Femur (tissue), 1 donor: Measurements from ENCODE around the gene PITX2.

Source experiments
- DNase-seq: peaks from one replicate; pipeline ENCODE4 v3.0.0-alpha.2; 2017

The PITX2 gene

GRCh38 chr4:110623718-110624397, 981 bp upstream of the PITX2 start:
- DNase-seq, result no peak

DNA sequence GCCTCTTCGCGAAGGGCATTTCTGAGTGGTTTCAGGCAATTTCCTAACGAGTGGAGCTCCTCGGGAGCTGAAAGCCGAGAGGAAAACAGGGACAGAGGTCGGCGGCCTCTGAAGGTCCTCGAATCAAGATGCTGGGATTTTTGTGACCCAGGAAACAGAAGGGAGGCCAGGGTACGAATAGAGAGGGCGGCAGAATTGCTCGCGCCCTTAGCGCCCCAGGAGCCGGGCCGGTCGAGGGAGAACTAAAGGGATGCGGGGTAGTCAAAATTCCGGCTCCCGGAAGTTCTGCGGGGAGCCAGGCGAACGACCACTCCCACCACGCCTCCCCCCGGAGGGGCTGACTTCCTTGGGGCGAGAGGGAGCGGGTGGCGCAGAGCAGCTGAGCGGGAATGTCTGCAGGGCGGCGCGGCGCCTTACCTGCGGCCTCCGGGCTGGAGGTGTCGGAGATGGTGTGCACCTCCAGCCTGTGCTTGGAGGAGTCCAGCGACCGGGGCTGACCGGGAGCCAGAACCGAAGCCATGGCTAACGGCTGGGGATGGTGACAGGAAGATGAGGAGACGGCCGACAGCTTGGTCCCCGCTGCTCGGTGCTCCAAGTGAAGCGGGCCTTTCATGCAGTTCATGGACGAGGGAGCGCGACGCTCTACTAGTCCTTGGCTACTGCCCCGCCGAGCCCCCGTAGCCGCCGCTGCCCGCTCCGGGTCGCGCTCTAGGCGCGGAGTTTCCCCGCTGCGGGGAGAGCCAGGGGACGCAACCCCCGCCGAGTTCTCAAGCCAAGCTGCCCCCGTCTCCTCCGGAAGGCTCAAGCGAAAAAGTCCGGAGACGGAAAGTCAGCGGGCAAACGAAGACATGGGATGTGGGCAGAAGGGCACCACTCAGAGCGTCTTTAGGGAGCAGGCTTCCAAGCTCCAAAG, 782 bp downstream of the PITX2 start:
- DNase-seq, result no peak

GRCh38 chr4:110621328-110621812, 1.5 kb downstream of the PITX2 start:
- DNase-seq, result no peak

- DNase-seq, result peak; percentile 65
Measured at GRCh38 chr4:110620691-110621327, 2.1 kb downstream of the PITX2 start.

- no peak for DNase-seq
Measured at GRCh38 chr4:110620322-110620690, 2.6 kb downstream of the PITX2 start.

DNA sequence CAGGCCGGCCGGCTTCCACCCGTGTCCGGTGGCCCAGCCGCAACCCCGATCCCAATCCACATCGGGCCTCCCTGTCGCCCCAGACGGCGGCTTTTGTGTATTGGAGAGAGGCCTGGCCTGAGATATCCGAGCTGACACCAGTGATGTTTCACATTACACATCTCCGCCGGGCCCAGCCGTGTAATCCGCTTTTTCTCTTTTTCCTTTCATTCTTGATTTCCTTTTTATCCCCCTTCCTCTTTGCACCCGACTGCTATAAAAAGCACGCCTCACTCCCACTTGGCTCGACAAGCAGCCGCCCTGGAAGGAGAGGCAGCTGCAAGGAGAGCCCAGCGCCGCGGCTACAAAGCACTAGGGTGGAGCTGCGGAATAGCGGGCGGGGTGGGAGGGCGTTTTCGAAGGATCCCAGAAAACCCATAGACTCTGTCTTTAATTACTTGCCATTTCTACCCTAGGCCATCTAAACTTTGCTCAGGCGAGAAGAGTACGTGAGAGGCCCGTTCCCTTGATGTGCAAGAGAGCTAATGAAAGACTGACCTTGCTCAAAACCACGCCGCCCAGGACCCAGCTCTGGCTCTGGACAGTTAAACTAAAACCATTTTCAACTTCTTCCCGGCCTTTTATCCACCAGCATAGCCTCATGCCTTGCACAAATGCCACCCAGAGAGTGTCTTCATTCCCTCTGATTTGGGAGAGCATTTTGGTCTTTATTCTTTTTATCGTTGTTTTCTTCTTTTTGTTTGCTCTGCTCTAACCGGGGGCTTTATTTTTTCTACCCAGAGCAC, 3.2 kb downstream of the PITX2 start:
- no peak for DNase-seq

GRCh38 chr4:110618581-110619462, 4.1 kb downstream of the PITX2 start:
- no peak for DNase-seq

- DNase-seq, result no peak
Measured at GRCh38 chr4:110617646-110618580, 5.0 kb downstream of the PITX2 start.

DNA sequence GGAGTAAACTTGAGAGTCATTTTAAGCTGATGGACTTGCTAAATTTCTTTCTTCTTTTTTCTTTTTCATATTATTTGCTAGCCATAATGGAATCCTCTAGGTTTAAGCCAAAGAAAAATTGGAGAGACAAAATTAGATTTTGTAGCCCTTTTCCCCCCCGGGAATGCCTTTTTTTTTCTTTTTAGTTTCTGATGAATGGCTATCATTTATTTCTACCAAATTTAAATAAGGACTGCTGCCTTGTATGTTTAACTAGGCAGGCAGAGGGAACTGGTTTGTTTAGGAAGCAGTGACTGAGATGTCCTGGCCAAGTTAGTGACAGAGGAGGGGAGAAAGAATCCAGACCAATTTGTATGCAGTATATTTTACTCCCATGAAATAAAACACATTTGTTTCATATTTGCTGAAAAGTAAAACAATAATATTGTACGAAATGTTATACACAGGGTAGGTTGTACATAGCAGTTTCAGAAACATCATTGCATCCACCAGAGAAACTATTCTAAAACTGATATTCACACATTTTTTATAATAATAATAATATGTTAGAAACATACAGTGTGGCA, 5.7 kb downstream of the PITX2 start:
- DNase-seq, result no peak

- DNase-seq, result no peak
Measured at GRCh38 chr4:110616238-110617074, 6.4 kb downstream of the PITX2 start.

GRCh38 chr4:110615353-110616237, 7.3 kb downstream of the PITX2 start:
- DNase-seq, result no peak

DNA sequence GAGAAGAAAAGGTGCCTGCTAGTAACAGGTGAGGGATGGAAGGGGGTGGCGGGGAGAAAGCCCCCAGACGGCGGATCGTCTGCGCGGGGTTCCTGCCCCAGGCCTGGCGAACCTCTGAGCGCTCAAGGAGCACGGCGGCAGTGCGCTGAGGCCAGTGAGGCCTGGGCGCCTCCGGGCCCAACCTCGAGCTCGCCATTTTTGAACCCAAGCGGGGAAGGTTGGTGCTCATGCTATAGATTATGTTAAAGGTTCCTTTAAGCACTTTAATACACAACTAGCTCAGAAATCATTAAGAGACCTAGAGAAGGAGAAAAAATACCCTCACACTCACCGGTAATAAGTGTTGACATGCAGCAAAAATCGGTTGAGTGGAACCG, 7.9 kb downstream of the PITX2 start:
- no peak for DNase-seq

DNA sequence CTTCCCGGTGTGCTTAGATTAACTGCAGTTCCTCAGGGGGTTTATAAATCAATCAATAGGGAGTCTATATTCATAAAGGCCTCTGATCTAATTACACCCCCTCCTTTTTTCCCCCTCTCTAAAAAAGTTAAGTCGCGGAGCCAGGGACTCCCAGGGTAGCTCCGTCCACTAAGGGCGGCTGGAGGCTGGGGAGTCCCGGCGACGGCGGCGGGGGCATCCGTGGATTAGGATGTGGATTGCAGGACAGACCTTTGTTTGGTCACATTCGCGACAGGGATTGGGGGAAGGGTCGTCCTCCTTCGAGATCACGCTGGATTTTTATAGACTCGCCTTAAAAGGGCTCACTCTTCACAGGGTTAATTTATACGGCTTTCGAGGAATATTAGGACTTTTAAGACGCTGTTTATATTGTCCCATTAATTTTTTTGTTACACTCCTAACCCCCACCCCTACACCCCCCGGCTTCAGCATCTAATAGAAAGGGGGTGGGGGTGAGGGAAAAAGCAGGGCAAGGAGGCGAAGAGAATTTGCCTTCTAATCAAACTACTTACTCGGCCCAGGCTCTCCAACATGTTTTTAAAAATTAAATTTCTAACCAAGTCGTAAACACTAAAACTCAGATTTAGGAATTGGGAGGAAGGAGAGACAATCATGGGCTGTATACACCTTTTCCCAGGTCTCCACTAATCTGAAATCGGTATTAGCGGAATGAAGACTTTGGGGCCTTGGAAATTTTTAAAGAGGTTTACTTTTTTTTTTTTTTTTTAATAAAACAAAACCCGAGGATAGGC, 8.5 kb downstream of the PITX2 start:
- DNase-seq, result no peak

DNA sequence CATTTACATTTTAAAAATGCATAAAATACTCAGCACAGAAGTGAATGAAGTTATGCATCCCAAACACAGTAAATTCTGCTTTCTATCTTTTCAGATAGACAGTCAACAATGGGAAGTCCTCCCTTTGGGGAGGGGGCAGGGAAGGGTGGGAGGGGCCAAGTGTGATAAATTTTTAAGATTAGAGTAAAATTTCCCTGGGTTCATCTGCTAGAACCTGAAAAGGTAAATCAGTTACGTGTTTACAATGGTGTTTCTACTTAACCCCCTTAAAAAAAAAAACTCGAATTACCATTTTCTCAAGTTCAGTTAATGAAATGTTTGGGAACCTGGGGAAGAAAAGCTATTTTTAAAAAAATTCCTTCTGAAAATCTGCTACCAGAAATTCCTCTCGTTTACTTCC, 9.1 kb downstream of the PITX2 start:
- DNase-seq, result no peak

DNA sequence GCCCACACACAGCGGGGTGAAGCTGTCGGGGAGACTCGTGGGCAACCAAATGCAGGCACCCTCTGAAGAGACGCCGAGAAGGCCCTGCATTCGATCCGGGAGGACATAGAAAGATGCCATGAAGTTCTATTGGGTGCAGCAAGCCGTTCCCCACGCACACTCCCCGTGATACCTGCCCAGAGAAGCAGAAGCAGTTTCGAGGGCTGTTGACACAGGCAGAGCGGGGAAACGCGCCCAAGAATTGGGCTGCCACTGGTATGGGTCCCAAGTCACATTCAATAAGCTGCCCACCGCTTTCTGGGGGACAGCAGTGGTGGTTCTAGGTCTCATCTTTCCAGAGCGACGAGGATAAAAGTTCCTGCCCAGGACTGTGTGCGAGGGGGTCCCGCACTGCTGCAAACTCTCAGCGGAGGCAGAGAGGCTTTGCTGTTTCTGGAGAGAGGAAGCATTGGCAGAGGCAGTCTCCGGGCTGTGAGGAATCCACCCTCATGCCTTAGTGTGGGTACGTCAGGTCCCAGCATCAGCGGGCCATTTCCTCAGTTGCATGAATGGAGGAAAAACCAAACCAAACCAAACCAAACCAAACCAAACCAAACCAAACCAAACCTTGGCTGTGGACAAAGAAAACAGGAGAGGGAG, 10.1 kb downstream of the PITX2 start:
- no peak for DNase-seq

- DNase-seq, result no peak
Measured at GRCh38 chr4:110611968-110612447, 10.9 kb downstream of the PITX2 start.
